ENCODE results near the gene DCHS1.

DCHS1 gene

DNA sequence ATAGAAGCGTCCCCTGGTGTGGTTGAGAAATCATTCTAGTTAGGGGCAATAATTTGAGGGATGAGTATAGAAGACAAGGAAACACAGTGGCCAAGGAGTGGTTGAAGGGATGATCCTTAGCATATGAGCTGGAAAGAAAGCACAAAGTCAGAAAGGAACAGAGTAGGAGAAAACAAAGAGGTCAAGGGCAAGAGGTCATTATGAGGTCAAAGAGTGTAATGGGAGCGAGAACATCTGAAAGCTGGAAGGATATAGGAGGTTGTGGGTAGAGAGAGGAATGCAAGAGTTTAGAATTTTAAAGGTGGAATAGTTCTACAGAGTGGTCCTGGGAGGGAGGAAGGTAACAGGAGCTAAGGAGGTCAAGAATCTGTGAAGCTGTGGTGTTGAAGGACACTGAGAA lies 2.0 kb downstream of the DCHS1 start:
- H3K27ac ChIP-seq (ENCODE audit: low read length), result no peak overlapping the region
- no peak overlapping the region for H3K4me2 ChIP-seq (ENCODE audit: low read length)
- peaks cover 26% of the 10 kb centered on the region; the same call in 1 of the 2 replicates for H3K27me3 ChIP-seq (ENCODE audit: low read depth, low read length)
- H3K79me2 ChIP-seq (ENCODE audit: low read length), result no peaks in the 10 kb centered on the region
- no peaks in the 10 kb centered on the region for H3K9me3 ChIP-seq (ENCODE audit: insufficient read depth, low read length)
- TF ChIP-seq, protein P1, sequence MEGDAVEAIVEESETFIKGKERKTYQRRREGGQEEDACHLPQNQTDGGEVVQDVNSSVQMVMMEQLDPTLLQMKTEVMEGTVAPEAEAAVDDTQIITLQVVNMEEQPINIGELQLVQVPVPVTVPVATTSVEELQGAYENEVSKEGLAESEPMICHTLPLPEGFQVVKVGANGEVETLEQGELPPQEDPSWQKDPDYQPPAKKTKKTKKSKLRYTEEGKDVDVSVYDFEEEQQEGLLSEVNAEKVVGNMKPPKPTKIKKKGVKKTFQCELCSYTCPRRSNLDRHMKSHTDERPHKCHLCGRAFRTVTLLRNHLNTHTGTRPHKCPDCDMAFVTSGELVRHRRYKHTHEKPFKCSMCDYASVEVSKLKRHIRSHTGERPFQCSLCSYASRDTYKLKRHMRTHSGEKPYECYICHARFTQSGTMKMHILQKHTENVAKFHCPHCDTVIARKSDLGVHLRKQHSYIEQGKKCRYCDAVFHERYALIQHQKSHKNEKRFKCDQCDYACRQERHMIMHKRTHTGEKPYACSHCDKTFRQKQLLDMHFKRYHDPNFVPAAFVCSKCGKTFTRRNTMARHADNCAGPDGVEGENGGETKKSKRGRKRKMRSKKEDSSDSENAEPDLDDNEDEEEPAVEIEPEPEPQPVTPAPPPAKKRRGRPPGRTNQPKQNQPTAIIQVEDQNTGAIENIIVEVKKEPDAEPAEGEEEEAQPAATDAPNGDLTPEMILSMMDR (IDR thresholded peaks at IDR 0.05; ENCODE audit: low read depth, low read length), result no peak
- TF ChIP-seq EZH2phosphoT487 (IDR thresholded peaks at IDR 0.05; ENCODE audit: low read depth), result no peak
- no peak overlapping the region for H3K4me3 ChIP-seq (ENCODE audit: low read length)
- H3K36me3 ChIP-seq (replicated peaks; ENCODE audit: low read depth, low read length), result no peaks in the 10 kb centered on the region
- no peaks in the 10 kb centered on the region for H4K20me1 ChIP-seq (ENCODE audit: insufficient read depth, low read length)
- H3K9ac ChIP-seq (ENCODE audit: low read length), result no peak overlapping the region
- no peak overlapping the region for H2AFZ ChIP-seq (ENCODE audit: low read depth, low read length)
- H3K4me1 ChIP-seq (ENCODE audit: low read length), result no peaks in the 10 kb centered on the region

DNA sequence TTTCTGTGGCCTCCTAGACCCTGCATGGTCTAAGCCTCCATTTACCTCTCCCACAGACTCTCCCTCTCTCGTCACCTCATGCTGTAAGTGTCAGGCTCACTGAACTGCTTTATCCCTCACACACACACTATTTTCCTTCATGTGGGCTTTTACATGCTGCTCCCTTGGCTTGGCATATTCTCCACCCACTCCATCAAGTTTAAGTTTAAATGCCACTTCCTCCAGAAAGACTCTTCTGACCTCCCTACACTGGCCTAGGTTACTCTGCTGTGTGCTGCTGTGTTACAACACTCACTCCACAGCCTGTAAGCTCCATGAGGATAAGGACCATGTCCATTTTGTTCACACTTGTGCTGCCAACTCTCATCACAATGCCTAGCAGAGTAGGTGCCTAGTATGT lies 2.5 kb downstream of the DCHS1 start:
- Histone ChIP-seq H3K4me3 (ENCODE audit: low read length) (no peak overlapping the region), H2AFZ (ENCODE audit: low read depth, low read length) (no peak overlapping the region), H4K20me1 (ENCODE audit: insufficient read depth, low read length) (no peaks in the 10 kb centered on the region), H3K36me3 (replicated peaks; ENCODE audit: low read depth, low read length) (no peaks in the 10 kb centered on the region), H3K27ac (ENCODE audit: low read length) (no peak overlapping the region), H3K9me3 (ENCODE audit: insufficient read depth, low read length) (no peaks in the 10 kb centered on the region), H3K79me2 (ENCODE audit: low read length) (no peaks in the 10 kb centered on the region), H3K4me2 (ENCODE audit: low read length) (no peak overlapping the region), H3K4me1 (ENCODE audit: low read length) (peaks cover 6% of the 10 kb centered on the region), H3K27me3 (ENCODE audit: low read depth, low read length) (peaks cover 26% of the 10 kb centered on the region; the same call in 1 of the 2 replicates), H3K9ac (ENCODE audit: low read length) (no peak overlapping the region)
- TF ChIP-seq EZH2phosphoT487 (IDR thresholded peaks at IDR 0.05; ENCODE audit: low read depth), result no peak
- TF ChIP-seq, protein P1 (IDR thresholded peaks at IDR 0.05; ENCODE audit: low read depth, low read length), result no peak

DNA sequence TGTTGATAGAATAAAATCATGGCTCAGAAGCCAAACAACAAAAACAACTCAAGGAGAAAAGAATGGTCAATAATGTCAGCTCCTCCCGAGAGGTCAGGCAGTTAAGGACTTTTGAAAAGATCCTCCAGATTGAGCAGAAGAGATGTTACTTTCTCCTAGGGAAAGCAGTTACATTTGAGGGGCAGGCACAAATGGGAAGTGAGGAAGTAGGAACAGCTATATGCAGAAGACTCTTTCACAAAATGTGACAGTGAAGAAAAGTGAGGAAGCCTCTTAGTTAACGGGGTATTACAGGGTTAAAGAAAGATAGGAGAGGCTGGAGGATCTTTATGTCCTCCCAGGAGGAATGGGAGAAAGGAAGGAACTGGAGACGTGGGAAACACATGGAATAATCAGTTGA lies 3.4 kb downstream of the DCHS1 start:
- H3K4me1 ChIP-seq (ENCODE audit: low read length), result peaks cover 15% of the 10 kb centered on the region
- no peaks in the 10 kb centered on the region for H3K79me2 ChIP-seq (ENCODE audit: low read length)
- H3K9ac ChIP-seq (ENCODE audit: low read length), result no peak overlapping the region
- no peak overlapping the region for H3K4me2 ChIP-seq (ENCODE audit: low read length)
- H3K27ac ChIP-seq (ENCODE audit: low read length), result no peak overlapping the region
- no peak overlapping the region for H3K4me3 ChIP-seq (ENCODE audit: low read length)
- H3K36me3 ChIP-seq (replicated peaks; ENCODE audit: low read depth, low read length), result no peaks in the 10 kb centered on the region
- H3K27me3 ChIP-seq (ENCODE audit: low read depth, low read length), result peaks cover 26% of the 10 kb centered on the region; the same call in 1 of the 2 replicates
- no peaks in the 10 kb centered on the region for H3K9me3 ChIP-seq (ENCODE audit: insufficient read depth, low read length)
- TF ChIP-seq EZH2phosphoT487 (IDR thresholded peaks at IDR 0.05; ENCODE audit: low read depth), result no peak
- TF ChIP-seq, protein P1 (IDR thresholded peaks at IDR 0.05; ENCODE audit: low read depth, low read length), result no peak
- no peak overlapping the region for H2AFZ ChIP-seq (ENCODE audit: low read depth, low read length)
- no peaks in the 10 kb centered on the region for H4K20me1 ChIP-seq (ENCODE audit: insufficient read depth, low read length)

DNA sequence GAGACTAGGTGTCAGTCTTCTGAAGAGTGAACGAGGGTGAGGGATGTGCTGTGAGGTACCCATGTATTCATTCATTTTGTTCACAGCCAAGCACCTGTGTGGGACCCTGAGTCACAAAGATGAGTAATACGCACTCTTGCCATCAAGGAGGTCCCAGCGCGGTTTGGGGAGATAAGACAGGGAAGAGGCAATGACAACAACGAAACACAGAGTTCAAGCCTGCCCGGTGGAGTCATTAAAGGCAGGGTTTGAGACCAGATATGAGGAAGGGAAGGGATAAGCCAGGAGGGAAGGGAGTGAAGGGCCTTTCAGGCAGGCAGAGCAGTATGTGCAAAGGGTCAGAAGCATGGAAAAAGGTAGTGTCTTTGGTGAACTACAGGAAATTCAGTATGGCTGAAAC lies 4.6 kb downstream of the DCHS1 start:
- Histone ChIP-seq H3K9me3 (ENCODE audit: insufficient read depth, low read length) (no peaks in the 10 kb centered on the region), H3K9ac (ENCODE audit: low read length) (no peak overlapping the region), H3K4me1 (ENCODE audit: low read length) (peaks cover 27% of the 10 kb centered on the region), H2AFZ (ENCODE audit: low read depth, low read length) (no peak overlapping the region), H3K4me3 (ENCODE audit: low read length) (no peak overlapping the region), H3K79me2 (ENCODE audit: low read length) (no peaks in the 10 kb centered on the region), H3K27ac (ENCODE audit: low read length) (no peak overlapping the region), H3K4me2 (ENCODE audit: low read length) (no peak overlapping the region), H4K20me1 (ENCODE audit: insufficient read depth, low read length) (no peaks in the 10 kb centered on the region), H3K36me3 (replicated peaks; ENCODE audit: low read depth, low read length) (no peaks in the 10 kb centered on the region), H3K27me3 (ENCODE audit: low read depth, low read length) (peaks cover 21% of the 10 kb centered on the region; the same call in 1 of the 2 replicates)
- TF ChIP-seq, protein P1 (IDR thresholded peaks at IDR 0.05; ENCODE audit: low read depth, low read length), result no peak
- TF ChIP-seq EZH2phosphoT487 (IDR thresholded peaks at IDR 0.05; ENCODE audit: low read depth), result no peak
